ENCODE measurements around the gene CBLN3.
"Not testable (repeated sequence)": the region's sequence is repeated elsewhere in the genome, so short reads cannot be mapped to it uniquely, and the experiment has no call there.

Gene CBLN3

DNA sequence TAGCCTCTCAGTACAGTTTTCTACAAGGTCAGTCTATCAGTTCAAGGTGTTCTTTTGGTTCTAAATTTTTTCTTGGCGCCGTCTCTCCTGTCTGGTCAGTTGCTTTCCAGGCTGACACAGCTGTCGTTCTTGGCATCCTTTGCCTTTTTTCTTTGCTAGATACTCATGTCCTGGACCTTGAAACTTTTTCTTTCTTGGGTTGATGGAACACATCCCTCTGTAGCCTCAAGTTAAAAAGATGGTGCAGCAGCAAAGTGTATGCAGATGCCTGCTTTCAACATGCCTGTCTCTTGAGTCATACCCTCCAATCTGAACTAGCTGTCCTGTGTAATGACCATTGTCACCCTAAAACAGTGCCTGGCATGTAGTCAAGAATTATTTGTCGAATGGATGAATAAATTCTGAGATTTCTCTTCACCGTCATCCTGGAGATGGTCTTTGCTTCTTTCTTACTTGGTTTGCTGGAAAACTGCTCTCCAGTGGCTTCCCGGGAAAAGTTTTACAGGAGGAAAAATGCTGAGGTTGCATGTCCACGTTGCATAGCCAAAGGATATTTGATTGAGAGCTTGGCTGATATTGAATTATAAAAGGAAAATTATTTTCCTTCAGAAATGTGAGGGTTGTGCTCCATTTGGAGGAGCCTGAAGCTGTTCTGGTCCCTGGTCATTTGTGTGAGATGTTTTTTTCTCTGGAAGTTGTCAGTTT, 26.0 kb downstream of the CBLN3 start:
- DNase-seq (ENCODE audit: low spot score): no peak

DNA sequence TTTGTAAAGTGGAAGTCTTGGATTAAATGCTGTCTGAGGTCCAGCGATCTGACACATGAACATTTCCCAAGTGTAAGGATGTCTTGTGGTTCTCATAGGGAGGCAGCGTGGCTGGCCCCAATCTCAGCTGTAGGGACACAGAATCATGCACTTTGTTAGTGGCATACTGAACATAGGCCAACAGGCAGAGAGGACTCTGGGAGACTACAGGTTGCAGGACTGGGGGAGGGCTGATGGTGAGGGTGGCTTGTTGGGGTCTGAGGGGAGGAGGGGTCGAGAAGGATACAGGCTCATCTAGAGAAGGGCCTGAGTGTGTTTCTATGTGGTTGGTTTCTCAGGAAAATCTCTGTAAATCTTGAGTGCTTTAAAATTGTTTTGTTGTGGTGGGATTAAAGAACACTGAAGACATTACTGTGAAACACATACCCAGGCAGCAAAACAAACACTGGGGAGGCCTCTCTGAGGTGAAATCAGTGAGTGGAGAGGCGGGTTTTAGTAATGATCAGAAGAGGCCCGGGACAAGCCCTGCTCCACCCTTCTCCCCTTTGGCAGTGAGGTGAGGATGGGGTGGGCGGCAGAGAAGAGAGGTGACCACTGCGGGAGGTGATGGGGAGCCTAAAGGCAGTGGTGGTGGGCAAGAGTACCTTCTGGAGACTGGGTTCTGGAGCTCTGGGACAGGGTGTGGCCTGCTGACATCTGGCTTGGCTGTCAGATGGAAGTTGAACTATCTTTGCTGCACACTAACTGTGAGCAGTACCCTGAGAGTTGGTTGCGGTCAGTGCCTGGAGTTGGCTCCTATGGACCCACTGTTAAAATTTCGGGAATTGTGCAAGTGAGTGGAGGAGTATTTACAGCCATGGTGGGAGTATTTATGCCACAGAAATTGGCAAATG, 27.4 kb downstream of the CBLN3 start:
- DNase-seq (ENCODE audit: low spot score): no peak

DNA sequence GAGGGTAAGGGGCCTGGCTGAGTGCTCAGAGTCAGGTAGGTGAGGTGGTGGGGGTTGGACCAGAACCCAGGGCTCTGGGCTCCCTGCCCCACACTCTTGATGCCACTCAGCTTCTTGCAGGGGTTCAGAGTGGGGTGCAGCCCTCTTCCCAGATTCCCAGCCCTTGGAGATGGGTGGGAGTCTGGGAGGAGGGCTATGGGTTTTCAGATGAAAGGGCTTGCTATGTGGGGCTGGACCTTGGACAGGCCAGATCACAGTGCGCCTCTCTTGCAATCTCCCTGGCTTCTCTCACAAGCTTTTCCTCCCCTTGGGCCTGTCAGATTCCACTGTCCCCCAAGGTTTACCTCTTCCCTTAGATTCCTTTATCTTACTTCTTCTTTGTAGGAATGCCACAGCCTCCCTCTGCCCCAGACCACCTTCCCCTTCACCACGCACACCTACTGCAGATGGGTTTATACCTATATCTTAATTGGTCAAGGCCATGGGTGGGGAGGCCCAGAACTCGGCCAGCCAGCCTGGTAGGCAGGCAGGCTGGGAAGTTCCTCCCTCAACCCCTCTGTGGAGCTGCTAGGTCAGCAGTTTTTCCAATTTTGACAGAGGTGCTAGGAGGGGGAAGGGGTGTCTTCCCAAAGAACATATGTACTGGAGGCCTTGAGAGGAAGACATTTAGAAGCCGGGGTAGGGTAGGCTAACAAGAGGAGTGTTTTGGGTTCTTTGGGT, 29.3 kb downstream of the CBLN3 start:
- no peak for DNase-seq (ENCODE audit: low spot score)

- DNase-seq (ENCODE audit: low spot score): no peak
These were observed 30.0 kb downstream of the CBLN3 start for GRCh38 chr14:24399447-24399822.

GRCh38 chr14:24398653-24399446, 30.6 kb downstream of the CBLN3 start, which contains the start of gene NYNRIN:
NYNRIN (plus strand) TSS chr14:24399003; CDS start chr14:24399247, 244 bp downstream.
- no peak for DNase-seq (ENCODE audit: low spot score)

GRCh38 chr14:24398293-24398652, 31.2 kb downstream of the CBLN3 start:
- no peak for DNase-seq (ENCODE audit: low spot score)

DNA sequence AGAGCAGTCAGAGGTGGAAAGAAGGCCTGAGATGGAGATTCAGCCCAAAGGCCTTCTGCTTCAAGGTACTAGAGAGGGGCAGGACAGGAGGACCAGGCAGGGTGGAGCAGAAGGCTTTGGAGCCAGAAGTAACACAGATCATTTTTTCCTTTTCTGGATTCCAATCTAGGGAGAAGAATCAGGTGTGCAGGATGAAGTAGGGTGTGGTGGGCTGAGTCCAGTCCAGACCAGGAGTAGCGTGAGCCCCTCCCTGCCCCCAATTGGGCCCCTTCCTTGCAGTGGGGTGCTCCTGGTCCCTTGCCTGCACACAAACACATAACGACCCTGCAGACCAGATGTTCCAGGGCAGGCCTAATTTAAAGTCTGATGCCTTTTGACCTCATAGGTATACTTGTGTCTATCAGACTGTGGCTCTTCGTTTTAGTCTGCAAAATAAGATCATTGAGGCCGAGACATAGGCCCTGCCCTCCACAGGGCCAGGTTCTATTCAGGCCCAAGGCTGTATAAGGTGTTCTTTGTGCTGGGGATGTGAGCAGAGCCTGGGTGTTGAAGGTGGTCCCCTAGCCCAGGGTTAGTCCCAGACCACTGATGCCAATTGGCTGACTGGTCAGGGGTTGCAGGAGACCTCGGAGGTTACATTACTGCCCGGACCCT, 31.7 kb downstream of the CBLN3 start:
- DNase-seq (ENCODE audit: low spot score): no peak

DNA sequence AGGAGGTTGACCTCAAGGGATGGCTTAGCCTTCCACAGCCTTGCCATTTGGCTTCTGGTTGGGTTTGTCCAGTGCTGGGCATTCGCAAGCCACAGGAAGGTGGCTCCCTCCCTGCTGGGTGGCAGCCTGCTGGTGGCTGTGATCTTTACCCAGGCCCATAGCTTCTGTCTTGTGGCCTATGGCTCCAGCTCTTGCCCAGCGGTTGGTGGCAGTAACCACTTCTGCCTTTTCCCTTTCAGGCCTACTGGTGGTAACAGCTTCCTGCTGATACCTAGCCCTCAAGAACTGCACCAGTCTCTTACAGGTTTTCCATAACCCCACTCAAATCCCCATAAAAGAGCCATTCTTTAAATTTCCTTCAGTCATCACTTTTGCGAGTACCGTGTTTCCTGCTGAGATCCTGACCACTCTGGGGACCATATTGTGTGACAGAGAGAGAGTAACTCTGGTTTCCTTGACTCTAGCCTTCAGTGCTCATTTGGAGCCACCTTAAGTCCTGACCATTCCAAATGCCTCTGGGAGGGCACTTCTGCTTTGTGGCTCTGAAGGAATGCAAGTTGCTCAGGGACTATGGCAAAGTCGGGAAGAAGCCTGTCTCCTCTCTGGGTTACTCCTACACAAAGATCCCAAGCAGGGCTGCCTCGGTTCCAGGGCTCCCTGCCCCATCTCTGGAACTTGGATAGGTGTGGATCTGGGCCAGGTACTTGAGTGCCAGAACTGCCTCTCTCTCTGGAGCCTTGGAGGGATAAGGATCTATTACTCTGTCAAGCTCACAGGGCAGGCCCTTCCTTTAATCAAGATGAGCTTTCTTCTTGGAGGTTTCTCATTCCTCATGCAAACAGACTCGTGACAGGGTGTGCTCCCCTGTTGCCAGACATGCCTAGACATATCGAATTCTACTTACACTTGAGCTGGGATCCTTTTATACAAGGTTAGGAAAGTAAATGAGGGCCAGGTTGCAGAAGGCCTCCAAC, 33.6 kb downstream of the CBLN3 start:
- no peak for DNase-seq (ENCODE audit: low spot score)

- DNase-seq (ENCODE audit: low spot score): no peak
These were observed 35.2 kb downstream of the CBLN3 start for GRCh38 chr14:24394275-24394674.

- no peak for DNase-seq (ENCODE audit: low spot score)
These were observed 37.0 kb downstream of the CBLN3 start for GRCh38 chr14:24392325-24393091.

- DNase-seq (ENCODE audit: low spot score): no peak
These were observed 38.6 kb downstream of the CBLN3 start for GRCh38 chr14:24390701-24391468.

DNA sequence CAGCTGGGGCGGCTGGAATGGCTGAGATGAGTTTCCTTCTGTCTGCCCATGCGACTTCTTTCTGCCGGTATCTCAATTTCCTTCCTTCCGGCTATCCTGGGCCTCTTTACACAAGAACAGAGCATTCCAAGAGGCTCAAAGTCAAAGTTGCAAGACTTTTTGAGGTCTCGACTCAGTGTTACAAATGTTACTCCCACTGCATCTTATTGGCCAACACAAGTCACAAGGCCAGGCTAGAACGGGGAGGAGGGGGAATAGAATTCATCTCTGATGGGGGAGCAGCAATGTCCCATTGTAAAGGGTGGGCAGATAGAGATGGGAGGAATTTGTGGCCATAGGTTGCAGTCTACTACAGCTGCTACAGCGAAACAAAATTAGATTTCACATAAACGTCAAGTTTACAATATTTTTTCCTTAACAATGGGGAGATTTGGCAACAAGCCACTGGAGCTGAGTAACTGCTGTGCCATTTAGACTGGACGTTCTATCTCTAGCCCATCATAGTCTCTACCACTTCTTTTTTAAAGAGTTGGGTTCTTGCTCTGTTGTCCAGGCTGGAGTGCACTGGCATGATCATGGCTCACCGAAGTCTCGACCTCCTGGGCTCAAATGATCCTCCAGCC, 40.1 kb downstream of the CBLN3 start:
- DNase-seq (ENCODE audit: low spot score): no peak

DNA sequence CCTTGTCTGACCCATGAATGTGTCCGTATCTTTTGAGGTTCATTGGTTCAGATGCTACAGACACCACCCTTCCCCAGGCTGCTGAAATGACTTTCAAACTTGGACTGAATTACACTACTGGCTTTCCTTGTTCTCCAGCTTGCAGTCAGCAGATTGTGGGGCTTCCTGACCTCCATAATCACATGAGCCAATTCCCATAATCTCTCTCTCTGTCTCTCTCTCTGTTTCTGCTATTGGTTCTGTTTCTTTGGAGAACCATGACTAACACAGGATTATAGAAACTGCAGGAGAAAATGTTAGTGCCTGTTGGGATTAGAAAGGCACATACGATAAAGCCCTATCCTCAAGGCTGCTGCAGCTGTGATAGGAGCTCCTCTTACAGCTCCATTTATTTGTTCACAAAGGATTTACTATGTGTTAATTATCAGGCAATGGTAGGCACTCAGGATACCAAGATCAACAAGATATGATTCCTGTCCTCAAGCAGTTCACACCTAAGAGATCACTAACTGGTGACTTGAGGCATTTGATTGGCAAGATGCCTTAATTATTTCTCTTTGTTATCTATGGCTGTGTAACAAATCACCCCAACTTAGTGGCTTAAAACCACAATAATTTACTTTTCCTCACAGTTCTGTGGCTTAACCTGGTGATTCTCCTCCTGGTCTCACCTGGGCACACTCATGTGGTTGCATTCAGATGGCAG, 40.8 kb downstream of the CBLN3 start:
- DNase-seq (ENCODE audit: low spot score): no peak

- DNase-seq (ENCODE audit: low spot score): not testable (repeated sequence)
These were observed 41.9 kb downstream of the CBLN3 start for GRCh38 chr14:24387579-24387978.

DNA sequence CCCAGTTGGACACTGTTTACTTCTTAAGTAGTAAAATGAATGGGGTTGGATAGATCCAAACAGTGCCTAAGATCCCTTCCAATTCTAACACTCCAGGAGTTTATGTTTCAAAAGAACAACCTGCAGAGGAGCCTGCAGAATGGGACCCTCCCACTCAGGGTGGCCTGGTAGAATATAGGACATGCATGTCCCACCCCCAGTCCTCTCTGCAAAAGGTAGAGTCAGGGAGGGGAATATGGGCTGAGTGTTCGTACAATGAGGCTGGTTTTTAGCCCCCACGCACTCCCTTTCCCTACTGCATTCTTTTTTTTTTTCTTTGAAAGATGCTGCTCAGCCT, 42.5 kb downstream of the CBLN3 start:
- no peak for DNase-seq (ENCODE audit: low spot score)

DNA sequence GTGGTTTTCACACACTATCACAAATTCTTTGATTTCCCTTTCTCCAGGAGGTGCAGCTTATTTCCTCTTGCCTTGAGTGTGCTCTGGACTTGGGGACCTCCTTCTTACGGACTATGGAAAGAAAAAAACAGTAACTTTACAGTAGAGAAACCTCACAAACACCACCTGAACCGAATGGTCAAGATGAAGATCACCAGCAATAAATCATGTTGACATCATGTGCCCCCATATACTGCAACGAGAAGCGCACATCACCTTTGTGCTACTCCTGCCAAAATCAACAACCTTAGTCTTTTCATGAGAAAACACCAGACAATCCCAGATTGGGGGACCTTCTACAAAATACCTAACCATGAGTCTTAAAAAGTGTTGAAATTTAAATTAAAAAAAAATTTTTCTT, 43.9 kb downstream of the CBLN3 start:
- DNase-seq (ENCODE audit: low spot score): no peak

DNA sequence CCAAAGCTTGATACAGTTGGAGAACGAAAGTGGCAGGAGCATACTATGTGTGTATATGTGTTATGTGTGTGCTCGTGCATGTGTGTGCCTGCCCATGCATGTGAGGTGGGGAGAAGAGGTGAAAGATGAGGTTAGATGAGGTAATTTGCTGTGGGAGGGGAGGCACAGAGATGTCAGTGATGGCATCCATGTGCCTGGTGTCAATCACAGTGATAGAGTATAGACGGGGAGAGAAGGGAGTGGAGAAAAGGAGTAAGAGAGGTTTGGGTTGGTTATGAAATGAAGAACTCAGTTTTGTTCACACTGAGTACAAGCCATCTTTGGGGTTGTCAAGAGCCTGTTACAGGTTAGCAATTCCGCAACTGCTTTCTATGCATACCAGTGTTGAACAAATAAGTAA, 45.3 kb downstream of the CBLN3 start:
- no peak for DNase-seq (ENCODE audit: low spot score)

GRCh38 chr14:24382064-24382371, 47.5 kb downstream of the CBLN3 start:
- DNase-seq (ENCODE audit: low spot score): no peak
